Heart left ventricle (tissue), 16 donors: Measurements from ENCODE around the gene JTB. TPM values are rescaled to one million over a fixed set of nuclear protein-coding genes. Genes with fewer than 3 reads are reported as not detected.

Source experiments
- ATAC-seq, 4 donors: fragments of 200-7000 bp; cut with Tn5 transposase; one replicate each; pipeline ENCODE4 v1.9.1; 2020 to 2022; ENCODE audit warnings: moderate library complexity in 4 of 4, mild to moderate bottlenecking in 3 of 4, moderate number of reproducible peaks in 1 of 4
- DNase-seq, 5 donors: peaks; one replicate each; pipeline ENCODE4 v3.0.0-alpha.2; 2020
- H3K27ac ChIP-seq, 12 donors: fragments of 200-600 bp; sonication (generic) in 4 of 12; one replicate each; pipeline versions ENCODE4 v1.5.0 to v1.8.0; 2016 to 2022; ENCODE audit warnings: mild to moderate bottlenecking in 2 of 12
- H3K27me3 ChIP-seq, 9 donors: fragments of 200-600 bp; sonication (generic) in 2 of 9; one replicate each; pipeline versions ENCODE4 v1.5.1 to v1.8.0; 2016 to 2022; ENCODE audit warnings: mild to moderate bottlenecking in 3 of 9
- H3K36me3 ChIP-seq, 9 donors: fragments of 200-600 bp; sonication (generic) in 2 of 9; one replicate each; pipeline versions ENCODE4 v1.5.0 to v1.8.0; 2018 to 2022; ENCODE audit warnings: mild to moderate bottlenecking in 2 of 9
- H3K4me1 ChIP-seq, 12 donors: fragments of 200-600 bp; sonication (generic) in 4 of 12; one replicate each; pipeline versions ENCODE4 v1.5.0 to v1.8.0; 2016 to 2022; ENCODE audit warnings: mild to moderate bottlenecking in 3 of 12
- H3K4me3 ChIP-seq, 12 donors: fragments of 200-600 bp; sonication (generic) in 4 of 12; one replicate each; pipeline versions ENCODE4 v1.5.0 to v1.8.0; 2017 to 2022; ENCODE audit warnings: mild to moderate bottlenecking in 9 of 12, moderate library complexity in 4 of 12
- H3K9me3 ChIP-seq, 12 donors: fragments of 200-600 bp; sonication (generic) in 4 of 12; one replicate each; pipeline versions ENCODE4 v1.5.0 to v1.8.0; 2016 to 2022; ENCODE audit warnings: mild to moderate bottlenecking in 1 of 12
- POLR2A ChIP-seq, 2 donors: fragments of 450-650 bp; IDR thresholded peaks; one replicate each; pipeline ENCODE4 v1.6.1; 2017; ENCODE audit warnings: antibody characterized with exemption in 2 of 2, mild to moderate bottlenecking in 2 of 2, moderate library complexity in 2 of 2
- WGBS, 4 donors: extraction: QIAGEN DNeasy Blood & Tissue Kit in 2 of 4; methylation state at CpG; one replicate each; pipeline versions ENCODE4 v1.1.5 to v1.1.7; 2013 to 2018; 5-methylcytosine and 5-hydroxymethylcytosine counted together
- intact Hi-C, 10 donors: fragments of 100-400 bp; cut with DNase I; formaldehyde crosslinking; loops; one replicate each; pipeline versions ENCODE4 v1.11.1 to v1.14.2; 2022
- polyA plus RNA-seq, 2 donors: library from polyadenylated mRNA; stranded (reverse); fragments of 200-250 nt; gene quantifications; one replicate each; pipeline ENCODE4 v1.2.3, GENCODE V29; 2013
- total RNA-seq, 9 donors: library from RNA; depleted of rRNA in 2 of 9; stranded (reverse); fragments of >200 nt in 2 of 9; fragmentation: NEBNext Ultra II Directional in 3 of 9; extraction: Animal tissue kit (Norgen Biotek cat#: 25700) in 3 of 9; gene quantifications; one replicate each; pipeline versions ENCODE4 v1.1.0 to v1.2.4, GENCODE V29; 2016 to 2023
- TF ChIP-seq, protein P1 (sequence below), 12 donors: fragments of 200-600 bp; sonication (generic) in 4 of 12; IDR thresholded peaks; one replicate each; pipeline versions ENCODE4 v1.5.0 to v1.8.0; 2018 to 2022; ENCODE audit warnings: antibody characterized with exemption in 12 of 12, mild to moderate bottlenecking in 5 of 12
- donor health status: ischemic (EF 13 %, LVEDD 7.1; RV severe dilation, severe dysfunction).
- donor health status: healthy with polysubstance abuse.
- donor health status: DM: no; HTN: yes; CAD: no.
- donor health status: DM: no; HTN: no; CAD: no.
- donor health status: ischemic (EF 25% LVEDD 6.9; RV normal size, moderate dysfunction).
- donor health status: ischemic (EF 25% LVEDD 5.7; RV mildly dilated, moderate dysfunction).
- donor health status: healthy.
- donor health status: DM: yes; HTN: yes; CAD: no.
- donor health status: ischemic (EF 35%, LVEDD 5.7; RV mildly dilated, moderate dysfunction).
- donor health status: nonischemic (EF 11% LVEDD 7.7; RV severe dilation, severe dysfunction).
- donor health status: DM: yes; HTN: yes; CAD: no.
- donor health status: PGD.
- donor health status: ischemic (EF 29% LVEDD 5.4; RV normal size, mild dysfunction).
- donor health status: nonischemic (EF 23%, LVEDD 6.1; RV moderate dilation, normal function).

The JTB gene
- total and polyA plus RNA-seq, 11 donors = 55.0 to 222 (median 85.8) TPM

DNA sequence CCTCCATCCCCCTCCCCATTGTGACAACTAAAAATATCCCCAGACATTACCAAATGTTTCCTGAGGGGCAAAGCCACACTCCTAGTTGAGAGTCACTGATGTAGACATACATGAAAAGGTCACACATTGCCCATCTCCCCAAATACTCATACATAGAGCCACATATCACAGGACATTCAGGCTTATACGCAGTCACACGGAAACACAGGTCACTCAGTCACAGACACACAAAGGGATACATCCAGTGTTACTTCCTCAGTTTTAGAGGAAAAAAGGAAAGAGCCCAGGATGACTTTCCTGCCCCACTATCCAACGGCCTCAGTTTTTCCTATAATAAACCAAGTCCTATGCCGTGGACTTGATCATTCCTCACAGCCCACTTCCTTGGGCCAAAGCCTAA is 16.1 kb downstream of the JTB start:
- ATAC-seq = no peak
- peak overlapping the region in 4 of 12 donors; percentile 69 to 88 (median 72) for H3K4me3 ChIP-seq
- 77 to 81% (median 80%) methylated on average over 4 of the region's 4 CpGs for WGBS, 4 donors

DNA sequence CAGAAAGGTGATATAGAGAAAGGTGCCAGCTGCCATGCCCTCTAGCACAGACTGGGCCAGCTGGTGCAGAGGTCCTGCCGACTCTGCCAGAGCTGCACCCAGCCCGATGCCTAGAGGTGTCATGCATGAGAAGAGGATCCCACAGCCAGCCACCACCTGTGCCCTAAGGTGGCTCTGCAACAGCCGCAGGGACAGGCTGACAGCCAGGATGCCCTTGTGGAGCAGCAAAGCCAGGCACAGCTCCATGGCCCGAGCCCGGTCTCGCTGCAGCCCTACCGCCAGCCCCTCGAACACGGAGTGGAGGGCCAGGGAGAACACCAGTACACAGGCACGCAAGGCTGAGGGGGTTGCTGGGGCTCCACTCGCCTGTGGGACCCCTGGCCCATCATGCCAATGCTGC is 17.3 kb downstream of the JTB start:
- DNase-seq = no peak
- H3K4me3 ChIP-seq = no peak overlapping the region
- H3K4me1 ChIP-seq = peaks cover 10 to 84% (median 63%) of the 10 kb centered on the region in 12 donors
- H3K27ac ChIP-seq = peak overlapping the region in 11 of 12 donors; percentile 51 to 99 (median 93)
- H3K9me3 ChIP-seq = no peaks in the 10 kb centered on the region
- H3K36me3 ChIP-seq = peaks cover 0 to 24% (median 13%) of the 10 kb centered on the region in 9 donors
- 81 to 94% (median 91%) methylated on average over 10 to 11 of the region's 11 CpGs; no CpG with 5 or more reads in 1 of the 4 donors for WGBS, 4 donors
- H3K27me3 ChIP-seq = no peaks in the 10 kb centered on the region
- intact Hi-C loops = no loop called here
- TF ChIP-seq POLR2A (IDR thresholded peaks at IDR 0.05) = no peak
- TF ChIP-seq, protein P1, sequence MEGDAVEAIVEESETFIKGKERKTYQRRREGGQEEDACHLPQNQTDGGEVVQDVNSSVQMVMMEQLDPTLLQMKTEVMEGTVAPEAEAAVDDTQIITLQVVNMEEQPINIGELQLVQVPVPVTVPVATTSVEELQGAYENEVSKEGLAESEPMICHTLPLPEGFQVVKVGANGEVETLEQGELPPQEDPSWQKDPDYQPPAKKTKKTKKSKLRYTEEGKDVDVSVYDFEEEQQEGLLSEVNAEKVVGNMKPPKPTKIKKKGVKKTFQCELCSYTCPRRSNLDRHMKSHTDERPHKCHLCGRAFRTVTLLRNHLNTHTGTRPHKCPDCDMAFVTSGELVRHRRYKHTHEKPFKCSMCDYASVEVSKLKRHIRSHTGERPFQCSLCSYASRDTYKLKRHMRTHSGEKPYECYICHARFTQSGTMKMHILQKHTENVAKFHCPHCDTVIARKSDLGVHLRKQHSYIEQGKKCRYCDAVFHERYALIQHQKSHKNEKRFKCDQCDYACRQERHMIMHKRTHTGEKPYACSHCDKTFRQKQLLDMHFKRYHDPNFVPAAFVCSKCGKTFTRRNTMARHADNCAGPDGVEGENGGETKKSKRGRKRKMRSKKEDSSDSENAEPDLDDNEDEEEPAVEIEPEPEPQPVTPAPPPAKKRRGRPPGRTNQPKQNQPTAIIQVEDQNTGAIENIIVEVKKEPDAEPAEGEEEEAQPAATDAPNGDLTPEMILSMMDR (IDR thresholded peaks at IDR 0.05) = no peak
- ATAC-seq = no peak

More for the DNA sequence above, 16.1 kb downstream of the JTB start:
- Histone ChIP-seq H3K9me3 (no peaks in the 10 kb centered on the region), H3K4me1 (peaks cover 10 to 84% (median 58%) of the 10 kb centered on the region in 12 donors), H3K27me3 (no peaks in the 10 kb centered on the region), H3K27ac (peak overlapping the region in 6 of 12 donors; percentile 3 to 99 (median 94)), H3K36me3 (peaks cover 0 to 24% (median 13%) of the 10 kb centered on the region in 9 donors)
- TF ChIP-seq, protein P1 (IDR thresholded peaks at IDR 0.05) = no peak
- no peak for TF ChIP-seq POLR2A (IDR thresholded peaks at IDR 0.05)
- intact Hi-C loops = no loop called here
- no peak for DNase-seq

GRCh38 chr1:153959454-153959853 is 18.0 kb downstream of the JTB start:
- ATAC-seq = no peak
- WGBS, 4 donors = 42 to 51% (median 46%) methylated on average over 3 of the region's 3 CpGs
- no peaks in the 10 kb centered on the region for H3K27me3 ChIP-seq
- H3K4me3 ChIP-seq = peak overlapping the region in 4 of 12 donors; percentile 93 to 100 (median 96)
- no peaks in the 10 kb centered on the region for H3K9me3 ChIP-seq
- H3K36me3 ChIP-seq = peaks cover 0 to 30% (median 18%) of the 10 kb centered on the region in 9 donors
- peak overlapping the region; percentile 51 to 99 (median 93) for H3K27ac ChIP-seq
- DNase-seq = no peak
- TF ChIP-seq POLR2A (IDR thresholded peaks at IDR 0.05) = no peak
- TF ChIP-seq, protein P1 (IDR thresholded peaks at IDR 0.05) = no peak
- H3K4me1 ChIP-seq = peaks cover 10 to 80% (median 61%) of the 10 kb centered on the region in 12 donors
- intact Hi-C loops = loop anchor here in 2 of 10 donors (5.0 to 10.0 kb wide), 2 partner anchors 37 to 165 kb away; partner anchors contain the start of gene GATAD2B (in 1 of the 2)

GRCh38 chr1:153958961-153959260 is 18.6 kb downstream of the JTB start:
- no peaks in the 10 kb centered on the region for H3K9me3 ChIP-seq
- intact Hi-C loops = loop anchor here in 3 of 10 donors (1.0 to 10.0 kb wide), 3 partner anchors 13 to 164 kb away; partner anchors contain the start of genes DENND4B (in 1 of the 3) and GATAD2B (in 1 of the 3)
- ATAC-seq (no peak), DNase-seq (peak in 1 of 5 donors; percentile 65)
- peaks cover 10 to 76% (median 56%) of the 10 kb centered on the region in 12 donors for H3K4me1 ChIP-seq
- H3K27ac ChIP-seq = peak overlapping the region; percentile 51 to 99 (median 93)
- peak overlapping the region in 10 of 12 donors; percentile 83 to 100 (median 94) for H3K4me3 ChIP-seq
- 12 to 18% (median 16%) methylated on average over 4 of the region's 4 CpGs for WGBS, 4 donors
- no peak for TF ChIP-seq POLR2A (IDR thresholded peaks at IDR 0.05)
- TF ChIP-seq, protein P1 (IDR thresholded peaks at IDR 0.05) = no peak
- peaks cover 0 to 35% (median 23%) of the 10 kb centered on the region in 9 donors for H3K36me3 ChIP-seq
- H3K27me3 ChIP-seq = no peaks in the 10 kb centered on the region
